Psoas muscle (tissue), 8 donors: Measurements from ENCODE around the gene KCNK16. TPM values are rescaled to one million over a fixed set of nuclear protein-coding genes. Genes with fewer than 3 reads are reported as not detected.

Experiments
- ATAC-seq, 4 donors: fragments of 200-7000 bp; cut with Tn5 transposase; one replicate each; pipeline ENCODE4 v1.9.1; 2020; ENCODE audit warnings: moderate library complexity in 3 of 4, mild to moderate bottlenecking in 2 of 4
- DNase-seq, 2 donors: peaks; one replicate each; pipeline ENCODE4 v3.0.0-alpha.2; 2020
- H3K27ac ChIP-seq: fragments of 200-600 bp; one replicate; pipeline ENCODE4 v1.8.0; 2022
- H3K27me3 ChIP-seq, 3 donors: fragments of 200-600 bp in 1 of 3; one replicate each; pipeline versions ENCODE4 v1.6.1 to v1.8.0; 2013 to 2022; ENCODE audit warnings: low read length in 2 of 3, mild to moderate bottlenecking in 2 of 3, moderate library complexity in 1 of 3; ENCODE audit not compliant: insufficient read depth in 3 of 3
- H3K36me3 ChIP-seq, 2 donors: fragments of 200-600 bp in 1 of 2; one replicate each; pipeline versions ENCODE4 v1.6.1 to v1.8.0; 2013 to 2022; ENCODE audit warnings: low read depth in 1 of 2, mild to moderate bottlenecking in 1 of 2, moderate library complexity in 1 of 2; ENCODE audit not compliant: insufficient read depth in 1 of 2
- H3K4me1 ChIP-seq: fragments of 200-600 bp; one replicate; pipeline ENCODE4 v1.8.0; 2022
- H3K4me3 ChIP-seq: fragments of 200-600 bp; one replicate; pipeline ENCODE4 v1.8.0; 2022; ENCODE audit warnings: mild to moderate bottlenecking
- H3K9me3 ChIP-seq: fragments of 200-600 bp; one replicate; pipeline ENCODE4 v1.8.0; 2022
- CTCF ChIP-seq: fragments of 200-600 bp; IDR thresholded peaks from one replicate; pipeline ENCODE4 v1.8.0; 2022; ENCODE audit warnings: antibody characterized with exemption
- WGBS, 3 donors: extraction: QIAGEN DNeasy Blood & Tissue Kit; methylation state at CpG; one replicate each; pipeline versions ENCODE4 v1.1.6 to v1.1.7; 2013; 5-methylcytosine and 5-hydroxymethylcytosine counted together
- intact Hi-C, 2 donors: fragments of 100-400 bp; cut with DNase I; formaldehyde crosslinking; loops; one replicate each; pipeline versions ENCODE4 v1.11.0 to v1.14.2; 2022
- polyA plus RNA-seq, 3 donors: library from polyadenylated mRNA; stranded (reverse); fragments of 200-250 nt; gene quantifications; one replicate each; pipeline ENCODE4 v1.2.3, GENCODE V29; 2013
- total RNA-seq, 4 donors: library from RNA; stranded (reverse); fragmentation: NEBNext Ultra II Directional in 2 of 4; extraction: Animal tissue kit (Norgen Biotek cat#: 25700) in 2 of 4; gene quantifications; one replicate each; pipeline versions ENCODE4 v1.2.1 to v1.2.4, GENCODE V29; 2021 to 2023
- donor health status: healthy with polysubstance abuse.
- donor health status: DM: no; HTN: no; CAD: no; lungs with moderate emphysema.
- donor health status: Bipolar disorder and iron deficiency.
- donor health status: healthy.
- donor health status: DM: yes; HTN: yes; CAD: no.
- donor health status: DM: no; HTN: no; CAD: no.
- donor health status: DM: no; HTN: no; CAD: no.
- donor health status: DM: yes; HTN: yes; CAD: no.

The KCNK16 gene
- total and polyA plus RNA-seq, 7 donors = not detected

GRCh38 chr6:39279539-39279938 lies 43.0 kb downstream of the KCNK16 start:
- no peaks in the 10 kb centered on the region for H3K9me3 ChIP-seq
- H3K27ac ChIP-seq = no peak overlapping the region
- H3K36me3 ChIP-seq = no peaks in the 10 kb centered on the region
- H3K27me3 ChIP-seq = no peaks in the 10 kb centered on the region
- WGBS, 3 donors = 84 to 89% (median 87%) methylated on average over 6 of the region's 6 CpGs
- no peak for DNase-seq
- H3K4me3 ChIP-seq = no peak overlapping the region
- intact Hi-C loops = no loop called here
- H3K4me1 ChIP-seq = no peaks in the 10 kb centered on the region
- TF ChIP-seq CTCF = no peak
- ATAC-seq = no peak

GRCh38 chr6:39276379-39276995 lies 46.0 kb downstream of the KCNK16 start:
- intact Hi-C loops = no loop called here
- WGBS, 3 donors = 85 to 87% (median 87%) methylated on average over 3 of the region's 3 CpGs
- no peak for TF ChIP-seq CTCF
- no peak overlapping the region for H3K27ac ChIP-seq
- ATAC-seq (no peak), DNase-seq (no peak)
- no peaks in the 10 kb centered on the region for H3K27me3 ChIP-seq
- no peaks in the 10 kb centered on the region for H3K9me3 ChIP-seq
- no peak overlapping the region for H3K4me3 ChIP-seq
- no peaks in the 10 kb centered on the region for H3K36me3 ChIP-seq
- no peaks in the 10 kb centered on the region for H3K4me1 ChIP-seq

GRCh38 chr6:39274903-39275302 lies 47.6 kb downstream of the KCNK16 start:
- 83 to 87% (median 85%) methylated on average over 3 of the region's 3 CpGs for WGBS, 3 donors
- TF ChIP-seq CTCF = no peak
- H3K36me3 ChIP-seq = no peaks in the 10 kb centered on the region
- H3K9me3 ChIP-seq = no peaks in the 10 kb centered on the region
- H3K4me1 ChIP-seq = no peaks in the 10 kb centered on the region
- DNase-seq (no peak), ATAC-seq (no peak)
- intact Hi-C loops = no loop called here
- no peaks in the 10 kb centered on the region for H3K27me3 ChIP-seq
- no peak overlapping the region for H3K27ac ChIP-seq
- H3K4me3 ChIP-seq = no peak overlapping the region

- no peak overlapping the region for H3K4me3 ChIP-seq
- DNase-seq (no peak), ATAC-seq (no peak)
- H3K27ac ChIP-seq = no peak overlapping the region
- no peaks in the 10 kb centered on the region for H3K9me3 ChIP-seq
- no peaks in the 10 kb centered on the region for H3K27me3 ChIP-seq
- WGBS, 3 donors = 64 to 73% (median 66%) methylated on average over 4 of the region's 4 CpGs
- no peaks in the 10 kb centered on the region for H3K4me1 ChIP-seq
- H3K36me3 ChIP-seq = no peaks in the 10 kb centered on the region
- intact Hi-C loops = no loop called here
- no peak for TF ChIP-seq CTCF
Measured at GRCh38 chr6:39274471-39274870, 48.0 kb downstream of the KCNK16 start.

GRCh38 chr6:39273406-39273821 lies 49.1 kb downstream of the KCNK16 start:
- no peaks in the 10 kb centered on the region for H3K27me3 ChIP-seq
- H3K9me3 ChIP-seq = no peaks in the 10 kb centered on the region
- peak in 1 of 2 donors; percentile 28 for DNase-seq
- ATAC-seq = no peak
- H3K36me3 ChIP-seq = no peaks in the 10 kb centered on the region
- no peak for TF ChIP-seq CTCF
- no peak overlapping the region for H3K4me3 ChIP-seq
- 59 to 70% (median 63%) methylated on average over 6 of the region's 6 CpGs for WGBS, 3 donors
- intact Hi-C loops = no loop called here
- H3K4me1 ChIP-seq = no peaks in the 10 kb centered on the region
- H3K27ac ChIP-seq = no peak overlapping the region
